MM.1S (cell line): ENCODE results near the gene LDLRAD4.

Experiments
- EZH2 ChIP-seq: fragments of 300-600 bp; sonication (generic); optimal IDR thresholded peaks from 2 replicates; pipeline ENCODE3; 2017; ENCODE audit warnings: low read depth, mild to moderate bottlenecking, antibody characterized with exemption, low read length, mixed read lengths
- EZH2phosphoT487 ChIP-seq: fragments of 300-600 bp; sonication (generic); IDR thresholded peaks from 2 replicates; pipeline ENCODE4 v1.6.1; 2018; ENCODE audit warnings: antibody characterized with exemption, low read length
- TF ChIP-seq, protein P1 (sequence below): fragments of 300-600 bp; sonication (generic); IDR thresholded peaks from 2 replicates; pipeline ENCODE4 v1.5.1; 2016; ENCODE audit warnings: antibody characterized with exemption, low read length, mixed read lengths

GRCh38 chr18:13243363-13243762, 24.8 kb downstream of the LDLRAD4 start:
- no peak for TF ChIP-seq EZH2
- TF ChIP-seq, protein P1, sequence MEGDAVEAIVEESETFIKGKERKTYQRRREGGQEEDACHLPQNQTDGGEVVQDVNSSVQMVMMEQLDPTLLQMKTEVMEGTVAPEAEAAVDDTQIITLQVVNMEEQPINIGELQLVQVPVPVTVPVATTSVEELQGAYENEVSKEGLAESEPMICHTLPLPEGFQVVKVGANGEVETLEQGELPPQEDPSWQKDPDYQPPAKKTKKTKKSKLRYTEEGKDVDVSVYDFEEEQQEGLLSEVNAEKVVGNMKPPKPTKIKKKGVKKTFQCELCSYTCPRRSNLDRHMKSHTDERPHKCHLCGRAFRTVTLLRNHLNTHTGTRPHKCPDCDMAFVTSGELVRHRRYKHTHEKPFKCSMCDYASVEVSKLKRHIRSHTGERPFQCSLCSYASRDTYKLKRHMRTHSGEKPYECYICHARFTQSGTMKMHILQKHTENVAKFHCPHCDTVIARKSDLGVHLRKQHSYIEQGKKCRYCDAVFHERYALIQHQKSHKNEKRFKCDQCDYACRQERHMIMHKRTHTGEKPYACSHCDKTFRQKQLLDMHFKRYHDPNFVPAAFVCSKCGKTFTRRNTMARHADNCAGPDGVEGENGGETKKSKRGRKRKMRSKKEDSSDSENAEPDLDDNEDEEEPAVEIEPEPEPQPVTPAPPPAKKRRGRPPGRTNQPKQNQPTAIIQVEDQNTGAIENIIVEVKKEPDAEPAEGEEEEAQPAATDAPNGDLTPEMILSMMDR: no peak
- no peak for TF ChIP-seq EZH2phosphoT487
